ENCODE data around the gene XYLT2. TPM values are rescaled to one million over a fixed set of nuclear protein-coding genes. Genes with fewer than 3 reads are reported as not detected.

The XYLT2 gene
- total and polyA plus RNA-seq, 10 donors, result 10.0 to 27.3 (median 19.6) TPM

GRCh38 chr17:50406578-50406977, 60.7 kb downstream of the XYLT2 start:
- 70 to 80% (median 77%) methylated on average over 5 of the region's 5 CpGs for WGBS, 5 donors
- Histone ChIP-seq H3K36me3 (no peaks in the 10 kb centered on the region), H3K9me3 (no peaks in the 10 kb centered on the region), H3K4me3 (no peak overlapping the region), H3K4me1 (no peaks in the 10 kb centered on the region), H3K27ac (no peak overlapping the region), H3K27me3 (replicated peaks in 1 of 7) (peaks cover 0 to 5% (median 0%) of the 10 kb centered on the region in 7 donors)
- DNase-seq, result no peak
- intact Hi-C loops (cut with DNase I; ENCODE audit: low total_unique reads), result no loop called here
- TF ChIP-seq CTCF (IDR thresholded peaks at IDR 0.05 in 8 of 11, conservative IDR thresholded peaks at IDR 0.05 in 3 of 11) (no peak), POLR2A (IDR thresholded peaks at IDR 0.05) (no peak), POLR2AphosphoS5 (IDR thresholded peaks at IDR 0.05) (no peak)

- DNase-seq, result no peak
- peaks cover 0 to 5% (median 0%) of the 10 kb centered on the region in 7 donors for H3K27me3 ChIP-seq (replicated peaks in 1 of 7)
- no peaks in the 10 kb centered on the region for H3K9me3 ChIP-seq
- H3K27ac ChIP-seq, result no peak overlapping the region
- H3K4me1 ChIP-seq, result no peaks in the 10 kb centered on the region
- H3K36me3 ChIP-seq, result no peaks in the 10 kb centered on the region
- TF ChIP-seq POLR2A (IDR thresholded peaks at IDR 0.05) (no peak), CTCF (IDR thresholded peaks at IDR 0.05 in 8 of 11, conservative IDR thresholded peaks at IDR 0.05 in 3 of 11) (no peak), POLR2AphosphoS5 (IDR thresholded peaks at IDR 0.05) (no peak)
- H3K4me3 ChIP-seq, result no peak overlapping the region
- WGBS, 5 donors, result 66 to 84% (median 70%) methylated on average over 4 of the region's 4 CpGs
- intact Hi-C loops (cut with DNase I; ENCODE audit: low total_unique reads), result no loop called here
These were observed 62.0 kb downstream of the XYLT2 start for GRCh38 chr17:50407921-50408320.

Small RNA genes within 50 kb of the gene (small RNA-seq; reads per million reads assigned to genes)
- 0 reads per million in 4 donors for gene RF00019

Other genes with a start within 250 kb of the XYLT2 start
- 1 to 10 TPM; 1.2 to 7.5 (median 4.1) TPM for gene SAMD14, start 216.0 kb upstream of the XYLT2 start, total RNA-seq
- gene SAMD14, start 216.0 kb upstream of the XYLT2 start, polyA plus RNA-seq, result 1 to 10 TPM; 1.1 to 1.9 (median 1.1) TPM
- gene PPP1R9B, start 195.4 kb upstream of the XYLT2 start, total RNA-seq, result 100 to 1,000 TPM in 4 of 7 donors, 10 to 100 TPM in 3; 54.1 to 136 (median 112) TPM
- 100 to 1,000 TPM in 1 of 3 donors, 10 to 100 TPM in 2; 30.0 to 105 (median 40.9) TPM for gene PPP1R9B, start 195.4 kb upstream of the XYLT2 start, polyA plus RNA-seq
- 1 to 10 TPM in 6 of 7 donors, not detected in 1; 1.2 to 4.7 (median 2.7) TPM for gene SGCA, start 180.1 kb upstream of the XYLT2 start, total RNA-seq
- gene SGCA, start 180.1 kb upstream of the XYLT2 start, polyA plus RNA-seq, result 1 to 10 TPM; 3.7 to 5.9 (median 5.7) TPM
- gene COL1A1, start 144.5 kb upstream of the XYLT2 start, total RNA-seq, result 100 to 1,000 TPM in 2 of 7 donors, 10 to 100 TPM in 4, 1 to 10 TPM in 1; 7.4 to 458 (median 65.4) TPM
- gene COL1A1, start 144.5 kb upstream of the XYLT2 start, polyA plus RNA-seq, result 10 to 100 TPM in 2 of 3 donors, 1 to 10 TPM in 1; 7.1 to 24.0 (median 11.3) TPM
- under 1 TPM in 2 of 7 donors, not detected in 5; 0.44 to 0.49 TPM for gene TMEM92, start 71.7 kb upstream of the XYLT2 start, total RNA-seq
- gene TMEM92, start 71.7 kb upstream of the XYLT2 start, polyA plus RNA-seq, result under 1 TPM in 1 of 3 donors, not detected in 2; 0.06 TPM
- gene MRPL27, start 27.1 kb downstream of the XYLT2 start, total RNA-seq, result 10 to 100 TPM; 26.4 to 40.7 (median 34.0) TPM
- 100 to 1,000 TPM in 1 of 3 donors, 10 to 100 TPM in 2; 85.3 to 102 (median 92.8) TPM for gene MRPL27, start 27.1 kb downstream of the XYLT2 start, polyA plus RNA-seq
- gene EME1, start 27.1 kb downstream of the XYLT2 start, total RNA-seq, result 1 to 10 TPM in 6 of 7 donors, under 1 TPM in 1; 0.66 to 3.6 (median 1.9) TPM
- gene EME1, start 27.1 kb downstream of the XYLT2 start, polyA plus RNA-seq, result 1 to 10 TPM; 1.1 to 3.0 (median 1.9) TPM
- 10 to 100 TPM; 38.9 to 71.3 (median 47.0) TPM for gene LRRC59, start 51.4 kb downstream of the XYLT2 start, total RNA-seq
- gene LRRC59, start 51.4 kb downstream of the XYLT2 start, polyA plus RNA-seq, result 10 to 100 TPM; 12.5 to 23.6 (median 18.8) TPM
- gene ACSF2, start 80.1 kb downstream of the XYLT2 start, total RNA-seq, result 10 to 100 TPM; 28.3 to 48.6 (median 41.9) TPM
- gene ACSF2, start 80.1 kb downstream of the XYLT2 start, polyA plus RNA-seq, result 10 to 100 TPM; 21.7 to 50.0 (median 36.3) TPM
- under 1 TPM in 1 of 7 donors, not detected in 6; 0.39 TPM for gene CHAD, start 122.8 kb downstream of the XYLT2 start, total RNA-seq
- gene CHAD, start 122.8 kb downstream of the XYLT2 start, polyA plus RNA-seq, result not detected
- gene RSAD1, start 132.7 kb downstream of the XYLT2 start, total RNA-seq, result 10 to 100 TPM; 24.4 to 56.2 (median 39.4) TPM
- gene RSAD1, start 132.7 kb downstream of the XYLT2 start, polyA plus RNA-seq, result 10 to 100 TPM; 24.1 to 35.0 (median 30.7) TPM
- gene MYCBPAP, start 162.3 kb downstream of the XYLT2 start, total RNA-seq, result 1 to 10 TPM in 3 of 7 donors, under 1 TPM in 4; 0.54 to 2.8 (median 0.98) TPM
- gene MYCBPAP, start 162.3 kb downstream of the XYLT2 start, polyA plus RNA-seq, result under 1 TPM; 0.15 to 0.18 (median 0.16) TPM
- gene EPN3, start 186.6 kb downstream of the XYLT2 start, total RNA-seq, result not detected
- gene EPN3, start 186.6 kb downstream of the XYLT2 start, polyA plus RNA-seq, result under 1 TPM in 2 of 3 donors, not detected in 1; 0.02 to 0.16 TPM
- 100 to 1,000 TPM in 1 of 7 donors, 10 to 100 TPM in 6; 32.8 to 128 (median 57.5) TPM for gene SPATA20, start 201.0 kb downstream of the XYLT2 start, total RNA-seq
- gene SPATA20, start 201.0 kb downstream of the XYLT2 start, polyA plus RNA-seq, result 10 to 100 TPM; 14.9 to 74.8 (median 27.5) TPM
- 1 to 10 TPM in 1 of 7 donors, under 1 TPM in 5, not detected in 1; 0.07 to 1.3 (median 0.25) TPM for gene CACNA1G, start 214.6 kb downstream of the XYLT2 start, total RNA-seq
- gene CACNA1G, start 214.6 kb downstream of the XYLT2 start, polyA plus RNA-seq, result under 1 TPM; 0.02 to 0.03 (median 0.03) TPM

All from spleen (tissue), 11 donors.